ENCODE measurements around the gene MLKL. TPM values are rescaled to one million over a fixed set of nuclear protein-coding genes. Genes with fewer than 3 reads are reported as not detected.
"Not testable (repeated sequence)": the region's sequence is repeated elsewhere in the genome, so short reads cannot be mapped to it uniquely, and the experiment has no call there.

MLKL gene
- polyA plus RNA-seq, 1 experiment: 5.8 TPM

GRCh38 chr16:74723256-74723655 lies 22.6 kb upstream of the MLKL start:
- no peak for TF ChIP-seq CTCF (IDR thresholded peaks at IDR 0.05; ENCODE audit: low read depth, low read length)
- CTCF ChIA-PET: interaction anchor here (1.1 to 1.2 kb wide), 2 partner anchors 11 to 90 kb away, joined by 3 read pairs; no protein-coding TSS in a partner anchor
- no peak for DNase-seq (ENCODE audit: low read depth, low spot score)

GRCh38 chr16:74722156-74722555 lies 21.5 kb upstream of the MLKL start:
- DNase-seq (ENCODE audit: low read depth, low spot score); H3K4me3 ChIP-seq (ENCODE audit: low read depth, low read length); H3K27ac ChIP-seq (ENCODE audit: low read depth, low read length); POLR2A ChIA-PET; H3K9me3 ChIP-seq (ENCODE audit: control insufficient read depth, insufficient read depth, low read length); CTCF ChIA-PET; H3K27me3 ChIP-seq (ENCODE audit: control insufficient read depth, insufficient read depth, low read length): not testable (repeated sequence)

More at GRCh38 chr16:74723256-74723655, 22.6 kb upstream of the MLKL start:
- H3K27ac ChIP-seq (ENCODE audit: low read depth, low read length): no peak overlapping the region
- POLR2A ChIA-PET: interaction anchor here (0.5 kb wide), 1 partner anchor 57 kb away, joined by 12 read pairs; the partner anchor contains the start of gene RFWD3
- H3K4me3 ChIP-seq (ENCODE audit: low read depth, low read length): no peak overlapping the region
- no peaks in the 10 kb centered on the region for H3K27me3 ChIP-seq (ENCODE audit: control insufficient read depth, insufficient read depth, low read length)
- H3K9me3 ChIP-seq (ENCODE audit: control insufficient read depth, insufficient read depth, low read length): peaks cover 8% of the 10 kb centered on the region

- CTCF ChIA-PET: no interaction called here
- H3K27ac ChIP-seq (ENCODE audit: low read depth, low read length): no peak overlapping the region
Observed at GRCh38 chr16:74721716-74722115, 21.1 kb upstream of the MLKL start.

GRCh38 chr16:74720579-74720978 lies 19.9 kb upstream of the MLKL start:
- POLR2A ChIA-PET: interaction anchor here (0.6 kb wide), 1 partner anchor 396 kb away, joined by 3 read pairs; no protein-coding TSS in a partner anchor
- DNase-seq (ENCODE audit: low read depth, low spot score): no peak

More at GRCh38 chr16:74721716-74722115, 21.1 kb upstream of the MLKL start:
- DNase-seq (ENCODE audit: low read depth, low spot score): no peak
- Histone ChIP-seq H3K9me3 (ENCODE audit: control insufficient read depth, insufficient read depth, low read length) (peaks cover 1% of the 10 kb centered on the region), H3K27me3 (ENCODE audit: control insufficient read depth, insufficient read depth, low read length) (peaks cover 2% of the 10 kb centered on the region), H3K4me3 (ENCODE audit: low read depth, low read length) (no peak overlapping the region)
- no peak for TF ChIP-seq CTCF (IDR thresholded peaks at IDR 0.05; ENCODE audit: low read depth, low read length)
- POLR2A ChIA-PET: no interaction called here

GRCh38 chr16:74718741-74719610 lies 18.3 kb upstream of the MLKL start:
- H3K27ac ChIP-seq (ENCODE audit: low read depth, low read length): no peak overlapping the region
- no peak for TF ChIP-seq CTCF (IDR thresholded peaks at IDR 0.05; ENCODE audit: low read depth, low read length)
- no peaks in the 10 kb centered on the region; the same call in 1 of the 2 replicates for H3K9me3 ChIP-seq (ENCODE audit: control insufficient read depth, insufficient read depth, low read length)
- POLR2A ChIA-PET: no interaction called here
- CTCF ChIA-PET: interaction anchor here (0.9 kb wide), 1 partner anchor 144 kb away, joined by 4 read pairs; no protein-coding TSS in a partner anchor
- no peak for DNase-seq (ENCODE audit: low read depth, low spot score)
- H3K4me3 ChIP-seq (ENCODE audit: low read depth, low read length): no peak overlapping the region
- H3K27me3 ChIP-seq (ENCODE audit: control insufficient read depth, insufficient read depth, low read length): peaks cover 3% of the 10 kb centered on the region

More at GRCh38 chr16:74720579-74720978, 19.9 kb upstream of the MLKL start:
- Histone ChIP-seq H3K9me3 (ENCODE audit: control insufficient read depth, insufficient read depth, low read length) (no peaks in the 10 kb centered on the region; the same call in 1 of the 2 replicates), H3K27ac (ENCODE audit: low read depth, low read length) (no peak overlapping the region), H3K27me3 (ENCODE audit: control insufficient read depth, insufficient read depth, low read length) (peaks cover 3% of the 10 kb centered on the region), H3K4me3 (ENCODE audit: low read depth, low read length) (no peak overlapping the region)
- CTCF ChIA-PET: interaction anchor here (0.6 kb wide), 1 partner anchor 69 kb away, joined by 3 read pairs; no protein-coding TSS in a partner anchor
- no peak for TF ChIP-seq CTCF (IDR thresholded peaks at IDR 0.05; ENCODE audit: low read depth, low read length)

All from AG04450 (cell line).